HG02884 (cell line): Measurements from ENCODE around the gene CLPTM1.
"Not testable (repeated sequence)": the region's sequence is repeated elsewhere in the genome, so short reads cannot be mapped to it uniquely, and the experiment has no call there.

Experiments
- ATAC-seq: cut with Tn5 transposase; IDR thresholded peaks from one replicate; pipeline ENCODE4 v1.9.1; 2021; ENCODE audit warnings: mild to moderate bottlenecking, moderate library complexity; ENCODE audit not compliant: unreplicated experiment

The CLPTM1 gene

GRCh38 chr19:44973982-44974735, 19.0 kb downstream of the CLPTM1 start:
- ATAC-seq, result no peak

GRCh38 chr19:44974857-44975256, 19.7 kb downstream of the CLPTM1 start:
- ATAC-seq, result no peak

GRCh38 chr19:44975444-44975843, 20.3 kb downstream of the CLPTM1 start:
- no peak for ATAC-seq

GRCh38 chr19:44984005-44984404, 28.8 kb downstream of the CLPTM1 start:
- ATAC-seq, result no peak

GRCh38 chr19:44985445-44985844, 30.3 kb downstream of the CLPTM1 start:
- ATAC-seq, result no peak

- ATAC-seq, result no peak
Measured at GRCh38 chr19:44986389-44986788, 31.2 kb downstream of the CLPTM1 start.

GRCh38 chr19:44987148-44987675, 32.0 kb downstream of the CLPTM1 start:
- no peak for ATAC-seq

- ATAC-seq, result no peak
Measured at GRCh38 chr19:44988273-44988672, 33.1 kb downstream of the CLPTM1 start.

- ATAC-seq, result no peak
Measured at GRCh38 chr19:44988896-44989556, 33.8 kb downstream of the CLPTM1 start.

GRCh38 chr19:44990459-44990858, 35.3 kb downstream of the CLPTM1 start:
- no peak for ATAC-seq

- ATAC-seq, result no peak
Measured at GRCh38 chr19:44990966-44991365, 35.8 kb downstream of the CLPTM1 start.

GRCh38 chr19:44992336-44993163, 37.4 kb downstream of the CLPTM1 start:
- ATAC-seq, result no peak

- ATAC-seq, result no peak
Measured at GRCh38 chr19:44993526-44993925, 38.3 kb downstream of the CLPTM1 start.

- no peak for ATAC-seq
Measured at GRCh38 chr19:44993926-44994537, 38.9 kb downstream of the CLPTM1 start.

GRCh38 chr19:44998025-44998424, 42.8 kb downstream of the CLPTM1 start:
- ATAC-seq, result no peak

- not testable (repeated sequence) for ATAC-seq
Measured at GRCh38 chr19:44999131-44999925, 44.1 kb downstream of the CLPTM1 start.

GRCh38 chr19:45000665-45001064, 45.5 kb downstream of the CLPTM1 start:
- ATAC-seq, result not testable (repeated sequence)

GRCh38 chr19:45001087-45001739, 46.0 kb downstream of the CLPTM1 start, which contains the start of gene RELB:
Gene RELB, plus strand, starts transcription at chr19:45001464. Its CDS starts 116 bp downstream, at chr19:45001580.
- peak; percentile 49 for ATAC-seq

GRCh38 chr19:45003485-45003884, 48.3 kb downstream of the CLPTM1 start:
- no peak for ATAC-seq
